NCI-H128 (cell line): ENCODE data around the gene KLK1.
"Not testable (repeated sequence)": the region's sequence is repeated elsewhere in the genome, so short reads cannot be mapped to it uniquely, and the experiment has no call there.

Source experiments
- DNase-seq: peaks from one replicate; lab custom pipeline; 2025; ENCODE audit not compliant: unreplicated experiment; lab: John Stamatoyannopoulos, UW

The KLK1 gene

DNA sequence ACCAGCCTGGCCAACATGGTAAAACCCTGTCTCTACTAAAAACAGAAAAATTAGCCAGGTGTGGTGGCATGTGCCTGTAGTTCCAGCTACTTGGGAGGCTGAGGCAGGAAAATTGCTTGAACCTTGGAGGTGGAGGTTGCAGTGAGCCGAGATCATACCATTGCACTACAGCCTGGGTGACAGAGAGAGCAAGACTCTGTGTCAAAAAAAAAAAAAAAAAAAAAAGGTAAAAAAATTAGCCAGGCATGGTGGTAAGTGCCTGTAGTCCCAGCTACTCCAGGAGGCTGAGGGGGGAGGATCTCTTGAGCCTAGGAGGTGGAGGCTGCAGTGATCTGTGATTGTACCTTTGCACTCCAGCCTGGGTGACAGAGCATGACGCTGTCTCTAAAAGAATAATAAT, 53.4 kb downstream of the KLK1 start, which contains the start of gene GPR32:
Gene GPR32 (plus strand): TSS at position 301 of the 400 bp plus-strand sequence. CDS start 137 bp downstream, outside the sequence.
- DNase-seq, result not testable (repeated sequence)
